CD4-positive, alpha-beta memory T cell (primary cell): Measurements from ENCODE around the gene ZNF414. TPM values are rescaled to one million over a fixed set of nuclear protein-coding genes. Genes with fewer than 3 reads are reported as not detected.

ENCODE experiments used
- polyA plus RNA-seq, 2 donors: library from polyadenylated mRNA; unstranded; fragments of 300-500 nt; fragmentation: Illumina TruSeq; gene quantifications; one replicate each; pipeline ENCODE4 v1.2.3, GENCODE V29; 2021
- total RNA-seq, 2 experiments: library from RNA; stranded (reverse); gene quantifications; one replicate each; pipeline ENCODE4 v1.2.3, GENCODE V29; 2021

ZNF414 gene
- total and polyA plus RNA-seq, 4 experiments from 2014 or later, result 9.5 to 50.4 (median 35.4) TPM

Other genes with a start within 250 kb of the ZNF414 start
- 10 to 100 TPM; 29.6 to 29.7 TPM for gene CD320, start 205.8 kb downstream of the ZNF414 start, total RNA-seq
- 10 to 100 TPM; 50.3 to 53.5 TPM for gene CD320, start 205.8 kb downstream of the ZNF414 start, polyA plus RNA-seq
- 10 to 100 TPM; 30.4 to 31.0 TPM for gene NDUFA7, start 192.8 kb downstream of the ZNF414 start, total RNA-seq
- gene NDUFA7, start 192.8 kb downstream of the ZNF414 start, polyA plus RNA-seq, result 100 to 1,000 TPM; 109 to 115 TPM
- gene RPS28, start 192.7 kb downstream of the ZNF414 start, total RNA-seq, result 1,000 to 10,000 TPM; 2,963 to 3,045 TPM
- gene RPS28, start 192.7 kb downstream of the ZNF414 start, polyA plus RNA-seq, result 1,000 to 10,000 TPM; 1,408 to 2,916 TPM
- gene KANK3, start 170.9 kb downstream of the ZNF414 start, total RNA-seq, result 1 to 10 TPM; 5.0 to 6.3 TPM
- 1 to 10 TPM; 1.1 to 1.9 TPM for gene KANK3, start 170.9 kb downstream of the ZNF414 start, polyA plus RNA-seq
- not detected for gene ANGPTL4, start 150.0 kb downstream of the ZNF414 start, total RNA-seq
- gene ANGPTL4, start 150.0 kb downstream of the ZNF414 start, polyA plus RNA-seq, result not detected
- 100 to 1,000 TPM; 107 to 109 TPM for gene RAB11B, start 123.8 kb downstream of the ZNF414 start, total RNA-seq
- gene RAB11B, start 123.8 kb downstream of the ZNF414 start, polyA plus RNA-seq, result 10 to 100 TPM; 40.2 to 87.0 TPM
- 10 to 100 TPM; 25.5 to 30.3 TPM for gene MARCHF2, start 100.9 kb downstream of the ZNF414 start, total RNA-seq
- 10 to 100 TPM; 46.0 to 60.9 TPM for gene MARCHF2, start 100.9 kb downstream of the ZNF414 start, polyA plus RNA-seq
- 100 to 1,000 TPM; 197 to 199 TPM for gene HNRNPM, start 69.2 kb downstream of the ZNF414 start, total RNA-seq
- gene HNRNPM, start 69.2 kb downstream of the ZNF414 start, polyA plus RNA-seq, result 100 to 1,000 TPM; 206 to 245 TPM
- 1 to 10 TPM; 2.3 to 2.6 TPM for gene PRAM1, start 11.5 kb downstream of the ZNF414 start, total RNA-seq
- gene PRAM1, start 11.5 kb downstream of the ZNF414 start, polyA plus RNA-seq, result not detected
- gene MYO1F, start 63.3 kb upstream of the ZNF414 start, total RNA-seq, result 100 to 1,000 TPM; 329 to 359 TPM
- gene MYO1F, start 63.3 kb upstream of the ZNF414 start, polyA plus RNA-seq, result 100 to 1,000 TPM in 1 of 2 donors, 10 to 100 TPM in 1; 35.9 to 112 TPM
- 10 to 100 TPM; 66.0 to 67.2 TPM for gene ADAMTS10, start 96.5 kb upstream of the ZNF414 start, total RNA-seq
- gene ADAMTS10, start 96.5 kb upstream of the ZNF414 start, polyA plus RNA-seq, result 1 to 10 TPM in 1 of 2 donors, under 1 TPM in 1; 0.59 to 2.2 TPM
- gene NFILZ, start 116.5 kb upstream of the ZNF414 start, total RNA-seq, result not detected
- gene NFILZ, start 116.5 kb upstream of the ZNF414 start, polyA plus RNA-seq, result not detected
- not detected for gene ACTL9, start 184.6 kb upstream of the ZNF414 start, total RNA-seq
- not detected for gene ACTL9, start 184.6 kb upstream of the ZNF414 start, polyA plus RNA-seq
- gene OR2Z1, start 207.5 kb upstream of the ZNF414 start, total RNA-seq, result not detected
- not detected for gene OR2Z1, start 207.5 kb upstream of the ZNF414 start, polyA plus RNA-seq